Measurements from ENCODE around the gene CDSN.
A peak's percentile ranks its signal among the peaks of the same experiment; 100 is the strongest.

CDSN gene

DNA sequence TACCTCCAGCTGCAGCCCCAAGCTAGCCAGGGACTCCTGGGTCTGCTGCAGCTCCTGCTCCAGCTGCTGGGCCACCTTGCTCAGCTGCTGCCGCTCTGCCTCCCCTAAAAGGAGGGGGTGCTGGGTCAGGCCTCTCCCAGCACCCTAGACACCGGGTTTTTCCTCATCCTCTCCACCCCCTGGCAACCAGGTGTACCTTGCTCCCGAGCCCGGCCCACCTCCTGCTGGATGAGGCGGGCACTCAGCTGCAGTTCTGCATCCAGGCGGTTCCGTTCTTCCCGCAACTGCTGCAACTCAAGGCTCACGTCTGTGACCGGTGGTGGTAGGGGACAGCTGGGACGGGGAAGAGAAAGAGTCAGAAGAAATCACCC, 24.7 kb upstream of the CDSN start:
- DNase-seq: no peak

DNA sequence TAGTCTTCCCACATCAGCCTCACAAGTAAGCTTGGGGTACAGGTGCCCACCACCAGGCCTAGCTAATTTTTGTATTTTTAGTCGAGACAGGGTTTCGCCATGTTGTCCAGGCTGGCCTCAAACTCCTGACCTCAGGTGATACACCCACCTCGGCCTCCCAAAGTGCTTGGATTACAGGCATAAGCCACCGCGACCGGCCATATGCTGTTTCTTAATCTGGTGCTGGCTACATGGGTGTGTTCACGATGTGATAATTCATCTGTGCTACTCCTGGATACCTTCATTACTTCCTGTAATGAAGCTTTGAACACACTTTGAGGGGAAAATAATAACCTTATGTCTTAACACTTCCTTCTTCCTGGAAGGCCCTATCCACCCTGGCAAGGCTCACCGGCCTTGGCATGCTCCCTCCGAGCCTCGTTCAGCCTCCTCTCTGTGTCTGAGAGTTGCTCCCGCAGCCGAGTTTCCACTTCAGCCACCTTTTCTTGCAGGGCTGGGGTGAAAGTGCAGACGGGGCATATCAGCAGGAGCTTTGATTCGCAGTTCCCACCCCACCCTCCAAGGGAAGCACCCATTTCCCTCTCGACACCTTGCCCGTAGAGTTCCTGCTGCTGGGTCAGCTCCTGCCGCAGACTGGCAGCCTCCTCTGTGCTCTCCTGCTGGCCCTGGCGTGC, 24.2 kb upstream of the CDSN start:
- DNase-seq: no peak

DNA sequence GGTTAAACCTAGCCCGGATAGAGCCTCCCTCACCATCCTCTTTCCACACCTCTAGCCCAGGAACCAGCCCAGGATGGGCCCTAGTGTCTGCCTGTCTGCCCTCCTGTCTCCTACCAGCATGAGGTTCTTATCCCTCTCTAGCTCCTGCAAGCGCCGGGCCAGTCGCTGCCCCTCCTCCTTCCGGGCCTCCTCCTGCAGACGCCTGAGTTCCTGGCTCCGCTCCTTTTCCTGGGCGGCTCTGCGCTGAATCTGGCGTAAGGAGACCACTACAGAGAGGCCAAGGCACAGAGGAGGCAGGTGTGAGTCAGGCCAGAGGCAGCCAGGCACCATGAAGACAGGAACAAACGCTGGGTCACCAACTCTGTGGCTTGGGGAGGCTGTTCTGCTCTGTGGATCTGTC, 22.9 kb upstream of the CDSN start:
- DNase-seq: no peak

DNA sequence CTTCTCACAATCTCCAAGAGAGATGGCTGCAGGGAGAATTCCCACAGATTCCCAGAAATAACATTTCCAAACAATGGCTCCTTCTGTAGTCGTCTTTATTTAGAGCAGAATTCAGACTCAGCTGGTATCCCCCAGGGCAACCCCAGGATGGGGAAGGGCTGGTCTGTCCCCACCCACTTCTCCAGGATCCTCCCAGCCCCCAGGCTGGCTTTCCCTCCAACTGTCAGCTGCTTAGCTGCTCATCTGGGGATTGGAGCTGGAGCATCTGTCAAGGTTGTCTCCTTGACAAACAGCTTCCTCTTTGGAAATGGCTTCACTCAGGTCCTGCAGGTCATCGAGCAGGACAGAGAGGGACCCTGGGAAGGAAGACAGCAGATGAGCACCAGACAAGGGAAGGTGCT, 22.1 kb upstream of the CDSN start:
- DNase-seq: no peak

DNA sequence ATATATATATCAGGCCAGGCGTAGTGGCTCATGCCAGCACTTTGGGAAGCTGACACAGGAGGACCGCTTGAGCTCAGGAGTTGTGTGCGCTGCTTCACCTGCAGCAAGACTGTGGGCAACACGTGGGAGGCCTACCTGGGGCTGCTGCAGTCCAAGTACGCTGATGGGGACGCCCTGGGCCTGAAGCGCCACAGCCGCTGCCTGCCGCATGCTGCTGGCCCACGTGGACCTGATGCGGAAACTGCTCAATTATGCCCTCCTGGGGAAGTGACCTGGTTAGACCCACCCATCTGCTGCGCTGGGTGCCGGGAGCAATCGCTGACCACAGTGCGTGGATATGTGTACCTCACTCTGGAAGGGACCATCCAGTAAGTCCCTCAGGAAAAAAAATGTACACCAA, 20.4 kb upstream of the CDSN start:
- DNase-seq: no peak

DNA sequence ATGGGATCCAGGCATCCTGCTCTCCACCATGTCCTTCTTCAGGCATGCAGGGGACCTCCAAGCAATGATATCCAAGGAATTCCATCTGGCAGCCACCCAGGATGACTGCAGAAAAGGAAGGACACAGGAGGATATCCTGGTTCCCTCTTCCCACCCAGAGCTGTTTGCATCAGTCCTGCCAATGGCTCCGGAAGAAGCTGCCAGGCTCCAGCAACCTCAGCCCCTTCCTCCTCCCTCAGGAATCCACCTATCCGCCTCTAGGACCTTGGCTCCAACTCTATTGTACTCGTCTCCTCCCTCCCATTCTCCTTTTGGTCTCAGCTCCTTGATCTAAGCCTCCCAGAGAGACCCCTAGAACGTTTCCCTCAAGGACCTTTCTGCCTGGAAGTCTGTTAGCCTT, 19.4 kb upstream of the CDSN start:
- no peak for DNase-seq

DNA sequence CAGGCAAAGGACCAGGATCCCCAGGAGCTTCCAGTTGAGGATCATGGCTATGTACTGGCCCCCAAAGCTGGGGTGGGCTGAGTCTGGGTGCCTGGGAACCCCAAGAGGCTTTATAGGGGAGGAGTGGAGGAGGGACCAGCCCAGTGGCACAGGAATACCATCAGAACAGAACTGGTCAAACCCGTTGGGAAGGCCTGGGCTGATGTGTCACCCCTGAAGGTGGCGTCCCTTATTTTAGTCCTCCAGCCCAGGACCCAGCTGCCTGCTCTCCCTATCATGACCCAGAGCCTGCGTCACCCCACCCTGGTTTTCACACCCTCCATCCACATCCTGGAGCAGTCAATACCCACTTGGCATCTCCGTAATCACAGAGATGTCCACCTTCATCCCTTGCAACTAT, 18.7 kb upstream of the CDSN start, which contains the start of gene PSORS1C2:
TSS of gene PSORS1C2 (minus strand) at position 85 of the 400 bp plus-strand sequence. CDS start at position 45, 40 bp downstream.
- DNase-seq: no peak

DNA sequence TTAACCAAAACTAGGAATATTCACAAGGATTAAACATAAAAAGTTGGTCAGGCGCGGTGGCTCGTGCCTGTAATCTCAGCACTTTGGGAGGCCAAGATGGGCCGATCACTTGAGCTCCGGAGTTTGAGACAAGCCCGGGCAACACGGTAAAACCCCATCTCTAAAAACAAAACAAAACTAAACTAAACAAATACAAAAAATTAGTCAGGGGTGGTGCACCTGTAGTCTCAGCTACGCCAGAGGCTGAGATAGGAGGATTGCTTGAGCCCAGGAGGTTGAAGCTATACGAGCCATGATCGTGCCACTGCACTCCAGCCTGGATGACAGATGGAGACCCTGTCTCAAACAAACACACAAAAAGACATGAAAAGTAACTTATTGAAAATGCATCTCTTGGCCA, 15.5 kb upstream of the CDSN start:
- DNase-seq: no peak

DNA sequence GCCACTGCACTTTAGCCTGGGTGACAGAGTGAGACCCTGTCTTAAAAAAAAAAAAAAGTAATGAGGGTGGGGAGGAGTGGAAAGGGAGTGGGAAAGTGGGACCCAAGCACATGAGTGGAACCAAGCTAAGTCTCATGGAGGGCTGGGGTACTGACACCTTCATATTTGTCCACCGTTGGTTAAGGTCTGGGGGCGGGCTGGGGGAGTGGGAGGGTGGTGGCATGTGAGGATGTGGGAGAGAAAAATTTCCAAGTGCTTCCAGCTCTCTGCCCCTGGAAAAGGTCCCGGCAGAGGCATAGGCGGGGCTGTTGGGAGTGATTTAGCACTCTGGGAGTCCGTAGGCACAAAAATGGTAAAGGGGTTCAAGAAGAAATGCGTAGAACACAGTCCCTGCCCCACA, 12.6 kb upstream of the CDSN start:
- no peak for DNase-seq

DNA sequence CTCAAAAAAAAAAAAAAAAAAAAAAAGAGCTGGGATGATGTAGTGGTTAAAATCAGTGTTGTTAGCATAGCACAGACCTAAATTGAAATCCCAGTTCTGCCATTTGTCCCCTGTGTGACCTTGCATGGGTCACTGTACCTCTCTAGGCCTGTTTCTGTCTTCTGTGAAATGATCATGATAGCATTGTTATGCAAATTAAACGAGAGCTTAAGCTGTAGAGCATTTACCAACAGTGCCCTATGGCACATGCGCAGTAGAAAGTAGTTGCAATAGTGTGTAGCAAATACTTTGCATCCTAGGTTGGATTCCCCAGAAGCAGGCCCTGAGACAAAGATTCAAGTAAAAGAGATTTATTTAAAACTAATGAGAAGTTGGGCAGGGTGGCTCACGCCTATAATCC, 11.3 kb upstream of the CDSN start:
- no peak for DNase-seq

DNA sequence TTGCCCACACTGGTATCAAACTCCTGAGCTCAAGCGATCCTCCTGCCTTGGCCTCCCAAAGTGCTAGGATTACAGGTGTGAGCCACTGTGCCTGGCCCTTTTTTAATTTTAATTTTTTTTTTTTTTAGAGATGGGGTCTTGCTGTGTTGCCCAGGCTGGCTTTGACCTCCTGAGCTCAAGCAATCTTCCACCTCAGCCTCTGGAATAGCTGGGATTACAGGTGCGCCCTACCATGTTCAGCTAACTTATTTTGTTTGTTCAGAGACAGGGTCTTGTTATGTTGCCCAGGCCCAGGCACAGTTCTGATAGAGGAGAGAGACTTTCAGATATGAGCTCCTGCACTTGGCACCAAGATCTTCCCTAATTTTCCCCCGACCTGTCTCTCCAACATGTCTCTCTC, 10.5 kb upstream of the CDSN start:
- DNase-seq: no peak

DNA sequence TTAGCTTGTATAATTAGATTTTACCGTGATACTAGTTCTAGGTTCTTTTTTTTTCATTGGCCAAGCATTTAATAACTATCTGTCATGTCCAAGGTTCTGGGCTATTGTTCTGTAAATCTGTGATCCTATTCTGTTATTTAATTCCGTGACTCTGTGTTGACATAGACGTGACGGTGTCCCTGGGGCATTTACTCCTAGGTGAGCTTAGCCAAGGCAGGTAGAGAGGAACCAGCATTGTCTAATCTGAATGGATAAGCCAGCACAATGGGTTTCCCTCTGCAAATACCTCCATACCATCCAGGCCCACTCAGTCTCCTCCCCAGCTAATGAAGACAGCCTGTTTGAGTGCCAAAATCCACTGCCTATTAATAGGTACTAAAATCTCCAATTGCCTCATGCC, 8.9 kb upstream of the CDSN start:
- DNase-seq: no peak

DNA sequence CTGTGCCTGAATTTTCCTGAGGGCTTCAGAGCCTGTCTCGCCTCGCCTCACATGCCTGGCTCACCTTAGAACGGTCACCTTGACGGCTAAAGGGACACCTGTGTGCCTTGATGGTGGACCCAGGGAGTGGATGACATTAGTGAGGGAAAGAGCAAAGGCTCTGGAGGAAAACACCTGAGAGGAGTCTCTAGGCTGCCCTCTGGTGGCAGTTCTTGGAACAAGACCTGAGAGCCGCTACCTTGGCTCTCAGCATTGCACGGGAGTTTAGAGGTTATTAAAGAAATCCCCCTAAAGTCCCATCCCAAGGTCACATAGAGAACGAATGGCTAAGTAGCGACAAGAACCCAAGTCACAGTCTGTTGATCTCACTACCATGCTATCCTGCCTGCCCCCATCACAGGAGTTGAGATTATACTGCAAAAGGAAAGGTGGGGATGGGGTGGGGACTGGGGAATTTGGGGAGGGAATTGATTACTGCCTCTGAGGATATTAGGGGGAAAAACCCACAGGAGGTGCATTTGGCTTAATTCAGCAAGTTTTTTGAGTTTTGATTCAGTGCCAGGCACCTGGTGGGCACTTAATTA, 7.9 kb upstream of the CDSN start:
- DNase-seq: peak; percentile 76

DNA sequence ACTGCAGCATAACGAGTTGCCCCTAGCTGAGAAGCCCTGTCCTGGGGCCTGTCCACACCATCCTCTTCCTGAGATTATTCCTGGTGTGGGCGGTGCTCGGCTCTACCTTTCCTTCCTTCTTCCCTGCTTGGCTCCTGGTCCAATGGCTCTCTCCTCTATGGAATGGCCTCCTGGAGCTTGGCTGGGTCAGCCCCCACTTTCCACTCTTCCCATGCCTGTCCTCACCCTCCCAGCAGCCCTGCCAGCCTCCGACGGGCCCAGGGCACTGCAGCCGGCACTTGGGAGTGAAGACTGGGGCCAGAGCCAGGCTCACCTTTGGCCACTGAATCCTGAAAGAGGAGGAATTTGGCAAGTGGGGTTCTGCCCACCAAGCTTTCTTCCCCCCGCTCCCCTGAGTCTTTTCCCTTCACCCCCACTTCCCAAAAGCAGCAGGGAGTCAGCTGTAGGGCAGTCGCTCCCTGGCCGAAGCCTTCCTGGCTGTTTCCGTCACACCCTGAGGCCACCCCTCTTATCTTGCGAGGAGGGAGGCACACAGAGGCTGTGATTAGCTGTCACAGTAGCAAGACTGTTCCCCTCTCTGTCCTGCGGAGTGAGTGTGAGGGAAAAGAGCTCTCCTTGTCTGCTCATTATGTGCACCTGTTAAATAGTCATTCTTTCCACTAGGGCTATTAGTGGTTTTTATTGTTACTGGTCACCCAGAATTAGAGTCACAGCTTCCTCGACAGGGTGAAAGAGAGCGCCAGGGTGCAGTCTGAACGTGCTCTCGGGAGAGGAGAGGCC, 6.3 kb upstream of the CDSN start:
- DNase-seq: no peak

DNA sequence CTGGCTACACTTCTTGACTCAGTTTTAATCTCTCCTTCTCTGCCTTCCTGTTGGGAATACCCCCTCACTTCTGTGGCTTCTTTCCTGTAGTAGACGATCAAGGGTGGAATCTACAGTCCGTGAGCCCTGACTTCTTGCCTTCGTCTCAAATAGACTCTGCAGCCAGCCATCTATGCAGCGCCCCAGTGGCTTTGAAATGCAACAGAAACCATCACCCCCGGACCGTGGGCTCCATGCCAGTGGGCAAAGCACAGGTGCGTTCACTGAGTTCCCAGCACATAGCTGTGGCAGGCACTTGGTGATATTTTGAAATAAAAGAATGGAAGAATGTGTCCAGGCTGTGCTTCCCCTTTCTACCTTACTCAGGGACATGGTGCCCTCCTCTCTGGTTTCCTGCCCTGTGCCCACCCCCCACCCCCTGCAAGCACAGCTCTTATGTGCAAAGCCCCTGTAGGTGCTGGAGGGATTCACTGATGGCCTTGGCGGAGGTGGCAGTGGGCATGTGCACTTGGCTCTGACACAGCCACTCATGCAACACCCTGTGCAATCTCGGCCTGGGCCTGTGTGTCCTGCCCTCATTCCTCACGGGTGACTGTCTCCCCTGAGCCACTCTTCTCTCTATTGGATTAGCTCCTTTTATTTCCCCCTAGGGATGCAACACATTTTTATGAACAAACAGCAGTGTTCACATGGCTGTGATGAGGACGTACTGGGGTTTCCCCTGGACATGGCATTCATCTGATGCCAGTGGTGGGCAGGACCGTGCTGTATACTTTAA, 5.5 kb upstream of the CDSN start:
- DNase-seq: no peak

DNA sequence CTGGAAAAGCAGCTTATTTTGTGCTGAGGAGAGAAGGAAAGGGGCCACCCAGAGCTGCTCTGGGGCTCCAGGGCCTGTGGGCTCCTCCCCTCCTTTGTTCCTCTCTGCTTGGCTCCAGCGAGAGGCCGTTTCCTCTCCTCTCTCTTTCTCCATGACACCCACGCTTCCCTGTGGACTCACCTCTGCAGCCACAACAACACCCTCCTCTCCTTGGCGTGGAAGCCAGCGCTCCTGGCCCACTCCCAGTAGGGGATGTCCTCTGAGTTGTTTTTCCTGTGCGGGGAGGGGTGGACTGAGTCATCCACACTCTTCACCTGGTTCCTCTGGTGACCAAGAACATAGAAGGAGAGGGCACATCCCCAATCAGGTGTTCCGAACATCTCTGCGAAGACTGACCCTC, 4.9 kb upstream of the CDSN start:
- DNase-seq: no peak

DNA sequence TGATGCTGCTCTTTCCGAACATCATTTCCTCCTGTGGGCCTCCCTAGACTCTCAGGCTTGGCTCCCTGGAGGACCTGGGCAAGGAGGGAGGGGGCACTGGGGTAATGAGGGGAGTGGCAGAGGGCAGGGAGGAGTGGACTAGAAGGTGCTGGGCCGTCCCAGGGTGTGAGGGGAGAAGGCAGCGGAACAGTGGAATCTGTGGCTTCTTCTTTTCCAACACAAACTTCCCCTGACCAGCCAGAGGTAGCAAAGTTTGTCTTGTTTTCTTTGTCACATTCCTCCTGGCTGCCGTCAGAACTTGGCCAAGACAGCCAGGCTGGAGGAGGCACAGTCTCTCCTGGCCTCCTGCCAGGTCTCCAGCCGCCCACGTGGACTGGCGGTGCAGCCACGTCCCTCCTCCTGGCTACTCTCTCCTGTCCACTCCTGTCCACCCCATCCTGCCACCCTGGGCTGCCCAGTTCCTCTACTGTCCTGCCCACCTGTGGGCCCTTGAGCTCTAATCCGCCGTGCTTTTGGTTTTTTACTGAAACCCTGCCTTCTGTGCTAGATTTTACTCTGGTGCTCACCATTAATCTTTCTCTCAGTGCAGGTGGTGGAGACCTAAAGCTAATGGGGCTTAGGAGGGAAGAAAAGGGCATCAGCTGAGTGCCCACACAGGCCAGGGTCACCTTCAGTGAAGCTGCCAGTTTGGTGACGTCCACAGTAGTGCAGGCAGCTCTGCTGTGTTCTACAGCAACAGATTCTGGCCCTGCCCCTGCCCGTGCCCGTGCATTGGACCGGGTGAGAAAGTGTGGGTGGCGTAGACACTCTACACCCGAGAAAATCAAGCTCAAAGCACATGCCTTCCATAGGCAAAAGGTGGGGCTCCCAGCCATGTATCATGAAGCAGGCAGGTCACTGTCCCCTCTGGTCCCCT, 2.8 kb upstream of the CDSN start:
- DNase-seq: no peak

DNA sequence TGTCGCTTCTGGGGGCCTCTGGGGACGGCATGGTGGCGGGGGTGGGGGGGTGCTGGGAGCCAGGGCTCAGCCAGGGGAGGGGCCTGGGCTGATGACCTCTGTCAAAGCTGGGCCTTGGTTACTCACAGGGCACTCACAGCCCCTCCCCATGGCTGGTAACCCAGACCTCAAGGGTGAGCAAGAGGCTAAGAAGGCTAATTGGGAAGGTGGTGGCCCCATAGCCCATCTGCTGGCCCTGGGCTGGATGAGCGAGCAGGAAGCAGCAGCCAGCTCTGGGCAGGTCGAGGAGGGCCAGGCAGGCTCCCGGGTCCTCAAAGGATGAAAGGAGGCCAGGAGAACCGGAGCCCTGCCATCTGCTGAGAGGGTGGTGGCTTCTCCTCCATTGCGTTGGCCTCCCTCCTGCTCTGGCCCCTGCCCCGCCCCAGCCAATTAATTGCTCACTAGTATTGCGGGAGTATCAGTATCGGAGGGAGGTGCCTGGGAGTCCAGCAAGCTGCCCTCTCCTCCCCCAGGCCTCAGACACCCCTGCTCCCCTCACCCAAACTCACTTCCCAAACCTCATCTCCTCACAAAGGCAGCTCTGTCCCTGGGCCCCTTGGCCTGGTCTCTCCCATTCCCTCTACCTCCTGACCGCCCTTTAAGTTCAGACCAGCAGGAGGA, 1.0 kb upstream of the CDSN start:
- DNase-seq: no peak

DNA sequence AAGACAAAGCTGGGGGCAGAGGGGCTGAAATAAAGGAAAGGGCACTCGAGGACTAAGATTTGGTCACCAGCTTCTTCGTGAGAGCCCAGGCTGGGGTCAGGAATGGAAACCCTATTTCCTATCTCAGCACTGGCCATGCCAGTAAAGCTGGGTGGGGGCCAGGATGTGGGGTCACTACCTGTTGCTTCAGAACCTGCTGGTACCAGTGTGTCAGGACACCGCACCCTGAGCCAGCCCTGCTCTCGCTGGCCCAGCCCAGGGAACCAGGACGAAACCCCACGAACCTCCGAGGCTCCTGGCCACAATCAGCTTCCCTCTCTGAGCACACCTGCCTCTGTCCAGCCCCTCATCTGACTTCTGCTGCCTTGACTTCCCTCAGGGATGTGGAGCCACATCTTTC, 2.1 kb downstream of the CDSN start:
- DNase-seq: no peak

DNA sequence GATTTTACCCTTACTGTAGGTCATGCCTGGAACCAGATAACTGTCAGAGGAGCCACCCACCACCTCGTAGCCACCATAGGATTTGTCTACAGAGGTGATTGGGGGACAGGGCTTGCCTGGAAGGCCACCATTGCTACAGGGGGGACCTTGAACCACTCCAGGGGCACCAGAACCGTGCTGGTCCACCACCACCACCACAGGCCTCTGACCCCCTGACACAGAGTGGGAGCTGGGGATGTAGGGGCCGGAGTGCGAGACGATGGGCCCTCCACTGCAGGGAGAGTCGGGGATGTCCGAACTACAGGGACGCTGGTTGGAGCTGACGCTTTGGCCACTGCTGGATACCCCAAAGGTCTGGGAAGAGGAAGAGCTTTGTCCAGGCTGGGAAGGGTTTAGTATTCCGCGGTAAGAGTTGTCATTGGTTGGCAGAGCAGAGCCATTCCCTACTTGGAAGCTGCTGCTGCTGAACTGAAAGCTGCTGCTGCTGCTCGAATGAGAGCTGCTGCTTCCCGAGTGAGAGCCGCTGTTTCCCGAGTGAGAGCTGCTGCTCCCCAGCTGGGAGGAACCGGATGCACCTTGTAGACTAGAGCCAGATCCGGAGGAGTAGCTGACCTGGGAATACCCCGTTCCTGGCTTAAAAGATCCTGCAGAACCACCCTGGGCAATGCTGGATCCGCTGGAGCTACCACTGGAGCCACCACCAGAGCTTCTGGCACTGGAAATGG, 3.4 kb downstream of the CDSN start:
- no peak for DNase-seq

DNA sequence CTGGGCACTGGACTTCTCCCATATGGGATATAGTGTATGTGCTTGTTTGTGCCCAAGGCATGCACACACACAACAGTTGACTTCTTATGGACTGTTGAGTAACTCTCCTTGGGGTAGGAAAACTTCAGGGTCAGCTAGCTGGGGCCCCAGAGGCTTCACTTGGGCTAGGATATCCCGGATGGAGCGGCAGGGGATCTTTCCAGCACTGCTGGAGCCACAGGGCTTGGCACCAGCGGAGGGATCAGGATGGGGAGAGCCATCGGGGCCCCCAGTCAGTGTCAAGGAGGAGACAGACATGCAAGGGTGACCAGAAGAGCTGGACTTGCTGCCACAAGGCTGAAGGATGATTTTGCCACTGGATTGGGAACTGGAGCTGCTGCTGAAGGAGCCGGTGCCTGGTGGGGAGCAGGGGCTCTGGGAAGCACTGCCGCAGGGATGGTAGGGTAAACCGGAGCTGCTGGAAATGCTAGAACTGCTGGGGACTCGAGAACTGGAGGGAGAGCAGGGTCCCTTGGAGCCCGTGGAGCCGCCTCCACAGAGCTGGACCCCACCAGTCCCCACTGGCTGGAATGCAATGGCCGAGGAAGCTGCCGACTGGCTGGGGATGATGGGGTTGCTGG, 4.2 kb downstream of the CDSN start:
- no peak for DNase-seq

Measured in activated gamma-delta T cell treated with Interleukin-2 at 50 U/mL for 16 hours (primary cell).